Prostate gland (tissue), 2 donors: ENCODE data around the gene TMEM258. TPM values are rescaled to one million over a fixed set of nuclear protein-coding genes. Genes with fewer than 3 reads are reported as not detected.

ENCODE experiments used
- DNase-seq: peaks from one replicate; pipeline ENCODE4 v3.0.0-alpha.2; 2019; ENCODE audit warnings: low spot score
- H3K27ac ChIP-seq, 2 donors: fragments of 200-600 bp; sonication (generic); 2 replicates each; pipeline ENCODE4 v1.5.1; 2017 to 2019
- H3K27me3 ChIP-seq: fragments of 200-600 bp; sonication (generic); replicated peaks from 2 replicates; pipeline ENCODE4 v1.5.1; 2019; ENCODE audit not compliant: insufficient read depth
- H3K36me3 ChIP-seq, 2 donors: fragments of 200-600 bp; sonication (generic); 1 replicate in 1 of 2; 2 replicates in 1 of 2; pipeline versions ENCODE4 v1.5.1 to v1.8.1; 2017 to 2019
- H3K4me1 ChIP-seq: fragments of 200-600 bp; sonication (generic); replicated peaks from 2 replicates; pipeline ENCODE4 v1.5.1; 2019
- H3K4me3 ChIP-seq, 2 donors: fragments of 200-600 bp; sonication (generic); 2 replicates each; pipeline ENCODE4 v1.5.1; 2017 to 2019
- H3K9me3 ChIP-seq: fragments of 200-600 bp; sonication (generic); 2 replicates; pipeline ENCODE4 v1.5.1; 2017
- POLR2A ChIP-seq: fragments of 450-650 bp; IDR thresholded peaks from one replicate; pipeline ENCODE4 v1.6.1; 2016; ENCODE audit warnings: antibody characterized with exemption, mild to moderate bottlenecking
- POLR2AphosphoS5 ChIP-seq: sonication (generic); formaldehyde crosslinking; IDR thresholded peaks from one replicate; pipeline ENCODE4 v1.6.1; 2017; ENCODE audit warnings: antibody characterized with exemption
- WGBS: methylation state at CpG from one replicate; pipeline ENCODE4 v1.1.5; 2018; 5-methylcytosine and 5-hydroxymethylcytosine counted together
- intact Hi-C: fragments of 100-400 bp; cut with DNase I; formaldehyde crosslinking; loops from one replicate; pipeline ENCODE4 v1.14.2; 2022
- total RNA-seq, 2 donors: library from RNA; depleted of rRNA; stranded (reverse); fragments of >200 nt; gene quantifications; one replicate each; pipeline ENCODE4 v1.1.0, GENCODE V29; 2016
- TF ChIP-seq, protein P1 (sequence below), 4 experiments: fragments of 200-600 bp in 2 of 4; fragments of 450-650 bp in 2 of 4; sonication (generic) in 2 of 4; IDR thresholded peaks; 1 replicate in 3 of 4; 2 replicates in 1 of 4; pipeline ENCODE4 v1.5.1; 2016 to 2019; ENCODE audit warnings: antibody characterized with exemption in 4 of 4, mild to moderate bottlenecking in 2 of 4, moderate library complexity in 2 of 4

TMEM258 gene
- total RNA-seq, 2 donors from 2014 or later: 34.8 to 82.9 TPM

DNA sequence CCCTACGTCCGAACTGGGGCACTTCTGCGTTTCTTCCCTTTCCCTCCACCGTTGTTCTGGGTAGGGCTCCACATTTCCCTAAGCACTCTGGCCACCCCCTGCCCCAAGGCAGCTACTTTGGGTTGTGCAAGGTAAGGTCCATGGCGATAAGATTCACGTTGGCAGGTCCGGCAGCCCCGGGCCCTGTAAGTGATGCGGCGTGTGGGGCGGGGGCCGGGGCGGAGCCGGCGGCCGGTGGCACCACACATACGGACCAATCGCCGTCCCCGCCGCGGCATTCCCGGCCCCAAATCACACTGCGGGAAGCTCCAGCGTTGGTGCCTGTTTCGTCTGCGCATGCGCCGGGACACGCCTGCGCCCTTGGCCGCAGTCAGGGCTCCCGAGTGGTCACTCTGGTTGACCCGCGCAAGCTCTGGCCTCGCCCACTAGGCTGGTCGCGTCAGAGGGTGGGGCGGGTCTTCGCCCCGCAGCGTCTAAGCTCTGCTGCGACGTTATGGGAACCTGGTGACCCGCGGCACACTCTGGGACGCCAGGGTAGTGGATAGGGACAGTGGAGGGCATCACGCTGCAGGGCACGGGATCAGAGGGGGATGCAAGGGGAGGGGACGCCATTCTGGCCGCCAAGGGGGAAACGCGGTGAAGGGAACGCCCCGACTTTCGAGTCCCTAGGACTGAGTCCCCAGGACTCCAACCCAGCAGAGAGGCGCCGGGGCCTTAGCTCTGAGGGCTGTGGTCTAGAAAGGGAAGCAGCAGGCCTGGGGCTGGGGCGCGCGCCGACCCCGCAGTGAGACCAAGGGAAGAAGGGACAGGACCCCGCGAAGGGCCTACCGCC is 22.8 kb upstream of the TMEM258 start:
- peak overlapping the region; percentile 87 to 94 for H3K27ac ChIP-seq
- TF ChIP-seq, protein P1, sequence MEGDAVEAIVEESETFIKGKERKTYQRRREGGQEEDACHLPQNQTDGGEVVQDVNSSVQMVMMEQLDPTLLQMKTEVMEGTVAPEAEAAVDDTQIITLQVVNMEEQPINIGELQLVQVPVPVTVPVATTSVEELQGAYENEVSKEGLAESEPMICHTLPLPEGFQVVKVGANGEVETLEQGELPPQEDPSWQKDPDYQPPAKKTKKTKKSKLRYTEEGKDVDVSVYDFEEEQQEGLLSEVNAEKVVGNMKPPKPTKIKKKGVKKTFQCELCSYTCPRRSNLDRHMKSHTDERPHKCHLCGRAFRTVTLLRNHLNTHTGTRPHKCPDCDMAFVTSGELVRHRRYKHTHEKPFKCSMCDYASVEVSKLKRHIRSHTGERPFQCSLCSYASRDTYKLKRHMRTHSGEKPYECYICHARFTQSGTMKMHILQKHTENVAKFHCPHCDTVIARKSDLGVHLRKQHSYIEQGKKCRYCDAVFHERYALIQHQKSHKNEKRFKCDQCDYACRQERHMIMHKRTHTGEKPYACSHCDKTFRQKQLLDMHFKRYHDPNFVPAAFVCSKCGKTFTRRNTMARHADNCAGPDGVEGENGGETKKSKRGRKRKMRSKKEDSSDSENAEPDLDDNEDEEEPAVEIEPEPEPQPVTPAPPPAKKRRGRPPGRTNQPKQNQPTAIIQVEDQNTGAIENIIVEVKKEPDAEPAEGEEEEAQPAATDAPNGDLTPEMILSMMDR (IDR thresholded peaks at IDR 0.05): peak in 2 of 4 experiments; percentile 7 to 22
- TF ChIP-seq POLR2A (peak; percentile 87), POLR2AphosphoS5 (peak; percentile 90)
- intact Hi-C loops: loop anchor here (5.0 kb wide), 2 partner anchors 72 to 157 kb away; no protein-coding TSS in a partner anchor
- WGBS: 2% methylated on average over 56 of the region's 66 CpGs
- no peaks in the 10 kb centered on the region for H3K9me3 ChIP-seq
- peak overlapping the region; percentile 60 to 66 for H3K4me3 ChIP-seq
- no peaks in the 10 kb centered on the region for H3K27me3 ChIP-seq
- no peaks in the 10 kb centered on the region for H3K4me1 ChIP-seq
- H3K36me3 ChIP-seq: no peaks in the 10 kb centered on the region
- DNase-seq: peak; percentile 82

DNA sequence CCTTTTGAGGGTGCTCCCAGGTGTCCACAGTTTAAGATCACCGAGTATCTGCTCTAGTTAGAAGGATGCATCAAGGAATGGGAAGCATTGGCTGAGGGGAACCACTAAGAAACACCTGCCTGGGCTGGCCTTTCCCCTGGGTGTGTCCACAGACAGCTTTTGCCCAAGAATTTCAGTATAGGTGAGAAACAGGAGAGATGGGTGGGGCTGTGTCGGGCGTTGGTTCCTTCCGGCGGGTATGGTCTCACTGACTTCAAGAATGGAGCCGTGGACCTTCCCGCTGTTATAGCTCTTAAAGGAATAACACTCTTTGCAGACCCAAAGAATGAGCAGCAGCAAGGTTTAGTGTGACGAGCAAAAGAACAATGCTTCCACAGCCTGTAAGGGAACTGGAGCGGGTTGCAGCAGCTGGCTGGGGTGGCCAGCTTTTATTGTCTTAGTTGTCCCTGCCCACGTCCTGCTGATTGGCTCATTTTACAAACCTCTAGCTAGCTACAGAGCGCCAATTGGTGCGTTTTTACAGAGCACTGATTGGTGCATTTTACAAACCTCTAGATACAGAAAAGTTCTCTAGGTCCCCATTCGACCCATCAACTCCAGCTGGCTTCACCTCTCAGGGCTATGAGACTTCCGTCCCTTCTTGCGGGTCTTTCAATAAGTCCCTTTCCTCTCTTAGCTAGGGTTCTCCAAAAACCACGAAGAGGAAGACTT is 22.0 kb upstream of the TMEM258 start:
- Histone ChIP-seq H3K4me3 (peak overlapping the region; percentile 60 to 66), H3K27ac (peak overlapping the region; percentile 87 to 94), H3K9me3 (no peaks in the 10 kb centered on the region), H3K36me3 (no peaks in the 10 kb centered on the region), H3K4me1 (no peaks in the 10 kb centered on the region), H3K27me3 (no peaks in the 10 kb centered on the region)
- TF ChIP-seq, protein P1 (IDR thresholded peaks at IDR 0.05): no peak
- TF ChIP-seq POLR2A (no peak), POLR2AphosphoS5 (no peak)
- 82% methylated on average over 16 of the region's 16 CpGs for WGBS
- DNase-seq: no peak
- intact Hi-C loops: no loop called here

DNA sequence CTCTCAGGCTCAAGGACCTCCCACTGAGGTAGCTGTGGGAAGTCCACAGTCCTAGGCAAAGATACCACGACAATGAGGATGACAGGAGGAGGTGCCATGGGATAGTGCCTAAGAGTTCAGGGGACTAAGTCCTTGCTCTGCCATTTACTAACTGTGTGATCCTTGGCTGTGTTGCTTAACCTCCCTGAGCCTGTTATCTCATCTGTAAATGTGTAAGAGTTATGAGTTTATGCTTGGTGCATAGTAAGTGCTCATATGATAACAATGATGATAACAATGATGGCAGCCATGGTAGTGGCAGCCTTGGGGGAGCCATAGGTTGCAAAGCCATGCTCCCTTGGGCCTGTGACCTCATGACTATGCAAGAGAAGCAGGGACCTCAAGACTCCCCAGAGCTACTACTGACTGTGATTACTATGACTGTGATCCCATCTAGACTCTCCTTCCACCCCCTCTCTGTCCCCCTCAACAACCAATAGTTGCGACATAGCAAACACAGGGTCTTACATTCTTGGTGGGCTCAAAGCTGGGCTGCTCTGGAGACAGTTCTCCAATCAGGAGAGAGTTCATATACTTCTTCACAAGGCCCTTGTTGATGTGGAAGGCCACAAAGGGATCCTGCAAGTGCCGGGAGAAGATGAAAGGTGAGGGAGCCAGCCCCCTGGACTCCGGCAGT is 20.5 kb upstream of the TMEM258 start:
- no peaks in the 10 kb centered on the region for H3K27me3 ChIP-seq
- no peak overlapping the region for H3K4me3 ChIP-seq
- no peak overlapping the region for H3K27ac ChIP-seq
- no peaks in the 10 kb centered on the region for H3K36me3 ChIP-seq
- H3K9me3 ChIP-seq: no peaks in the 10 kb centered on the region
- TF ChIP-seq POLR2AphosphoS5 (no peak), POLR2A (no peak)
- TF ChIP-seq, protein P1 (IDR thresholded peaks at IDR 0.05): no peak
- WGBS: 96% methylated on average over 4 of the region's 4 CpGs
- H3K4me1 ChIP-seq: no peaks in the 10 kb centered on the region
- no peak for DNase-seq
- intact Hi-C loops: no loop called here

DNA sequence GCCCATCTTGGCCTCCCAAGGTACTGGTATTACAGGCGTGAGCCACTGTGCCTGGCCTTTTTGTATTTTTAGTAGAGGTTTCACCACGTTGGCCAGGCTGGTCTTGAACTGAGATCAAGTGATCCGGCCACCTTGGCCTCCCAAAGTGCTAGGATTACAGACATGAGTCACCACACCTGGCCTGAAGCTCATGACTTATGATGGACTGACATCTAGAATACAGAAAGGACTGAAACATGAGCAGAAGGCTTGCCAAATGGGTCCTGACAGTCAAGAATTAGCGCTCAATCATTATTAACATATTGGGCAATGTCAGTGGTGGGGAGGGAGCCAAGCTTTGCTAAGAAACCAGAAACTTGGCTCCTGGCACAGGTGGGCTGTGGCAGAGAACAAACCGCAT is 19.4 kb upstream of the TMEM258 start:
- 91% methylated on average over 5 of the region's 5 CpGs for WGBS
- Histone ChIP-seq H3K27me3 (no peaks in the 10 kb centered on the region), H3K4me3 (no peak overlapping the region), H3K4me1 (no peaks in the 10 kb centered on the region), H3K27ac (no peak overlapping the region), H3K36me3 (no peaks in the 10 kb centered on the region), H3K9me3 (no peaks in the 10 kb centered on the region)
- DNase-seq: no peak
- TF ChIP-seq POLR2A (no peak), POLR2AphosphoS5 (no peak)
- TF ChIP-seq, protein P1 (IDR thresholded peaks at IDR 0.05): no peak
- intact Hi-C loops: no loop called here
